ENCODE results near the gene TNFRSF21.

TNFRSF21 gene

GRCh38 chr6:47196113-47196512 lies 113.6 kb downstream of the TNFRSF21 start:
- Histone ChIP-seq H3K4me3 (ENCODE audit: low read depth in 1 of 2, low read length in 1 of 2) (no peak overlapping the region), H3K36me3 (no peaks in the 10 kb centered on the region), H3K4me1 (ENCODE audit: control insufficient read depth in 1 of 2, insufficient read depth in 1 of 2, low read depth in 1 of 2, low read length in 1 of 2) (no peaks in the 10 kb centered on the region), H3K27ac (no peak overlapping the region), H3K27me3 (no peaks in the 10 kb centered on the region), H3K9me3 (no peaks in the 10 kb centered on the region)
- no peak for TF ChIP-seq CTCF (IDR thresholded peaks at IDR 0.05)

- no peaks in the 10 kb centered on the region for H3K27me3 ChIP-seq
- no peaks in the 10 kb centered on the region for H3K9me3 ChIP-seq
- H3K4me1 ChIP-seq (ENCODE audit: control insufficient read depth in 1 of 2, insufficient read depth in 1 of 2, low read depth in 1 of 2, low read length in 1 of 2): no peaks in the 10 kb centered on the region
- H3K4me3 ChIP-seq (ENCODE audit: low read depth in 1 of 2, low read length in 1 of 2): no peak overlapping the region
- H3K36me3 ChIP-seq: no peaks in the 10 kb centered on the region
- no peak for TF ChIP-seq CTCF (IDR thresholded peaks at IDR 0.05)
- H3K27ac ChIP-seq: no peak overlapping the region
Measured at GRCh38 chr6:47195011-47195650, 114.6 kb downstream of the TNFRSF21 start.

- no peaks in the 10 kb centered on the region for H3K4me1 ChIP-seq (ENCODE audit: control insufficient read depth in 1 of 2, insufficient read depth in 1 of 2, low read depth in 1 of 2, low read length in 1 of 2)
- no peaks in the 10 kb centered on the region for H3K27me3 ChIP-seq
- no peak for TF ChIP-seq CTCF (IDR thresholded peaks at IDR 0.05)
- H3K27ac ChIP-seq: no peak overlapping the region
- H3K9me3 ChIP-seq: no peaks in the 10 kb centered on the region
- H3K36me3 ChIP-seq: no peaks in the 10 kb centered on the region
- no peak overlapping the region for H3K4me3 ChIP-seq (ENCODE audit: low read depth in 1 of 2, low read length in 1 of 2)
Measured at GRCh38 chr6:47188588-47189021, 121.1 kb downstream of the TNFRSF21 start.

GRCh38 chr6:47187893-47188587 lies 121.7 kb downstream of the TNFRSF21 start:
- no peak for TF ChIP-seq CTCF (IDR thresholded peaks at IDR 0.05)
- Histone ChIP-seq H3K4me3 (ENCODE audit: low read depth in 1 of 2, low read length in 1 of 2) (no peak overlapping the region), H3K27ac (no peak overlapping the region), H3K9me3 (no peaks in the 10 kb centered on the region), H3K4me1 (ENCODE audit: control insufficient read depth in 1 of 2, insufficient read depth in 1 of 2, low read depth in 1 of 2, low read length in 1 of 2) (no peaks in the 10 kb centered on the region), H3K27me3 (no peaks in the 10 kb centered on the region), H3K36me3 (no peaks in the 10 kb centered on the region)

GRCh38 chr6:47187113-47187512 lies 122.6 kb downstream of the TNFRSF21 start:
- Histone ChIP-seq H3K36me3 (no peaks in the 10 kb centered on the region), H3K9me3 (no peaks in the 10 kb centered on the region), H3K4me3 (ENCODE audit: low read depth in 1 of 2, low read length in 1 of 2) (no peak overlapping the region), H3K4me1 (ENCODE audit: control insufficient read depth in 1 of 2, insufficient read depth in 1 of 2, low read depth in 1 of 2, low read length in 1 of 2) (no peaks in the 10 kb centered on the region), H3K27ac (no peak overlapping the region), H3K27me3 (no peaks in the 10 kb centered on the region)
- TF ChIP-seq CTCF (IDR thresholded peaks at IDR 0.05): no peak

All from neutrophil (primary cell).